Neural cell (in vitro differentiated cells): ENCODE results near the gene ESR1. TPM values are rescaled to one million over a fixed set of nuclear protein-coding genes. Genes with fewer than 3 reads are reported as not detected.

Experiments used
- H2AFZ ChIP-seq: fragments of 200-600, 300-800 bp; sonication (generic), shearing (Covaris generic); 2 replicates; pipeline ENCODE4 v1.6.0; 2014; ENCODE audit warnings: low read depth, mild to moderate bottlenecking, antibody characterized with exemption, low read length, moderate library complexity
- H3F3A ChIP-seq: fragments of 200-600 bp; shearing (Covaris generic); 2 replicates; pipeline ENCODE4 v1.6.1; 2016; ENCODE audit warnings: mild to moderate bottlenecking, moderate library complexity, mixed read lengths, antibody characterized with exemption, low read length; ENCODE audit not compliant: insufficient read depth, poor library complexity, severe bottlenecking
- H3K27ac ChIP-seq: fragments of 200-600, 300-800 bp; sonication (generic), shearing (Covaris generic); 2 replicates; pipeline ENCODE4 v1.5.1; 2014; ENCODE audit warnings: mild to moderate bottlenecking, low read length, moderate library complexity
- H3K27me3 ChIP-seq: fragments of 300-800, 200-600 bp; sonication (generic), shearing (Covaris generic); 2 replicates; pipeline ENCODE4 v1.6.0; 2014; ENCODE audit warnings: mild to moderate bottlenecking, low read depth, low read length, moderate library complexity; ENCODE audit not compliant: insufficient read depth
- H3K36me3 ChIP-seq: fragments of 300-800, 200-600 bp; sonication (generic), shearing (Covaris generic); 2 replicates; pipeline ENCODE4 v1.5.1; 2014; ENCODE audit warnings: mild to moderate bottlenecking, antibody characterized with exemption, low read length, moderate library complexity; ENCODE audit not compliant: insufficient read depth
- H3K4me2 ChIP-seq: fragments of 300-800, 200-600 bp; sonication (generic), shearing (Covaris generic); 2 replicates; pipeline ENCODE4 v1.6.0; 2014; ENCODE audit warnings: mild to moderate bottlenecking, low read length
- H3K4me3 ChIP-seq: fragments of 300-800, 200-600 bp; sonication (generic), shearing (Covaris generic); 2 replicates; pipeline ENCODE4 v1.5.1; 2014; ENCODE audit warnings: mild to moderate bottlenecking, low read length, moderate library complexity
- H3K79me2 ChIP-seq: fragments of 200-600 bp; shearing (Covaris generic); replicated peaks from 2 replicates; pipeline ENCODE4 v1.6.0; 2014; ENCODE audit warnings: mild to moderate bottlenecking, low read length, moderate library complexity; ENCODE audit not compliant: insufficient read depth
- H3K9ac ChIP-seq: fragments of 300-800, 200-600 bp; sonication (generic), shearing (Covaris generic); 2 replicates; pipeline ENCODE4 v1.6.1; 2016; ENCODE audit warnings: mild to moderate bottlenecking, low read length, mixed read lengths
- H3K9me2 ChIP-seq: fragments of 200-600 bp; shearing (Covaris generic); 2 replicates; pipeline ENCODE4 v1.6.1; 2016; ENCODE audit warnings: mild to moderate bottlenecking, low read length, mixed read lengths; ENCODE audit not compliant: insufficient read depth
- H3K9me3 ChIP-seq: fragments of 200-600, 300-800 bp; sonication (generic), shearing (Covaris generic); 2 replicates; pipeline ENCODE4 v1.6.1; 2016; ENCODE audit warnings: mild to moderate bottlenecking, mixed run types, low read length, moderate library complexity, mixed read lengths
- H4K20me1 ChIP-seq: fragments of 200-600 bp; shearing (Covaris generic); 2 replicates; pipeline ENCODE4 v1.6.1; 2016; ENCODE audit warnings: mild to moderate bottlenecking, mixed run types; ENCODE audit not compliant: insufficient read depth
- EP300 ChIP-seq: fragments of 450-650 bp; conservative IDR thresholded peaks from 2 replicates; pipeline ENCODE4 v1.6.1; 2014; ENCODE audit warnings: antibody characterized with exemption, mild to moderate bottlenecking, moderate library complexity; ENCODE audit not compliant: poor library complexity, severe bottlenecking
- EZH2 ChIP-seq: fragments of 200-600, 300-800 bp; shearing (Covaris generic), sonication (generic); IDR thresholded peaks from 2 replicates; pipeline ENCODE4 v1.6.1; 2014; ENCODE audit warnings: antibody characterized with exemption, low read length, borderline replicate concordance, mild to moderate bottlenecking; ENCODE audit not compliant: insufficient read depth, poor library complexity, severe bottlenecking
- MXI1 ChIP-seq: fragments of 450-650 bp; conservative IDR thresholded peaks from 2 replicates; pipeline ENCODE4 v1.6.1; 2014; ENCODE audit warnings: antibody characterized with exemption, mild to moderate bottlenecking; ENCODE audit not compliant: poor library complexity, severe bottlenecking
- POLR2AphosphoS5 ChIP-seq: IDR thresholded peaks from 2 replicates; pipeline ENCODE4 v1.6.1; 2012
- RAD21 ChIP-seq: fragments of 450-650 bp; conservative IDR thresholded peaks from 2 replicates; pipeline ENCODE4 v1.6.1; 2014; ENCODE audit warnings: antibody characterized with exemption, mild to moderate bottlenecking, moderate library complexity
- REST ChIP-seq: IDR thresholded peaks from 2 replicates; pipeline ENCODE4 v1.6.1; 2012; ENCODE audit warnings: borderline replicate concordance
- SMC3 ChIP-seq: fragments of 450-650 bp; conservative IDR thresholded peaks from 2 replicates; pipeline ENCODE4 v1.6.1; 2014; ENCODE audit warnings: antibody characterized with exemption, mild to moderate bottlenecking, moderate library complexity; ENCODE audit not compliant: poor library complexity
- TAF1 ChIP-seq: IDR thresholded peaks from 2 replicates; pipeline ENCODE4 v1.6.1; 2012; ENCODE audit warnings: low read depth
- polyA plus RNA-seq: library from polyadenylated mRNA; depleted of rRNA; stranded (reverse); fragments of >200 nt; gene quantifications from 2 replicates; pipeline ENCODE4 v1.2.3, GENCODE V29; 2014
- TF ChIP-seq, protein P1 (sequence below): fragments of 450-650 bp; IDR thresholded peaks from 2 replicates; pipeline ENCODE4 v1.5.1; 2014; ENCODE audit warnings: antibody characterized with exemption, mild to moderate bottlenecking, moderate library complexity; ENCODE audit not compliant: poor library complexity, severe bottlenecking

Gene ESR1
- polyA plus RNA-seq, 1 donor from 2014 or later = 0.14 TPM

- no peaks in the 10 kb centered on the region for H3F3A ChIP-seq
- no peaks in the 10 kb centered on the region for H3K27me3 ChIP-seq
- H3K9ac ChIP-seq = no peak overlapping the region
- H3K36me3 ChIP-seq = no peaks in the 10 kb centered on the region
- no peak overlapping the region for H3K4me2 ChIP-seq
- no peak overlapping the region for H3K4me3 ChIP-seq
- no peaks in the 10 kb centered on the region for H3K9me2 ChIP-seq
- no peaks in the 10 kb centered on the region for H3K79me2 ChIP-seq
- H3K27ac ChIP-seq = no peak overlapping the region
- H3K9me3 ChIP-seq = no peaks in the 10 kb centered on the region
- no peak overlapping the region for H2AFZ ChIP-seq
- TF ChIP-seq EZH2 (no peak), REST (no peak), MXI1 (no peak), TAF1 (no peak), RAD21 (no peak), EP300 (no peak), POLR2AphosphoS5 (no peak), SMC3 (no peak)
- TF ChIP-seq, protein P1, sequence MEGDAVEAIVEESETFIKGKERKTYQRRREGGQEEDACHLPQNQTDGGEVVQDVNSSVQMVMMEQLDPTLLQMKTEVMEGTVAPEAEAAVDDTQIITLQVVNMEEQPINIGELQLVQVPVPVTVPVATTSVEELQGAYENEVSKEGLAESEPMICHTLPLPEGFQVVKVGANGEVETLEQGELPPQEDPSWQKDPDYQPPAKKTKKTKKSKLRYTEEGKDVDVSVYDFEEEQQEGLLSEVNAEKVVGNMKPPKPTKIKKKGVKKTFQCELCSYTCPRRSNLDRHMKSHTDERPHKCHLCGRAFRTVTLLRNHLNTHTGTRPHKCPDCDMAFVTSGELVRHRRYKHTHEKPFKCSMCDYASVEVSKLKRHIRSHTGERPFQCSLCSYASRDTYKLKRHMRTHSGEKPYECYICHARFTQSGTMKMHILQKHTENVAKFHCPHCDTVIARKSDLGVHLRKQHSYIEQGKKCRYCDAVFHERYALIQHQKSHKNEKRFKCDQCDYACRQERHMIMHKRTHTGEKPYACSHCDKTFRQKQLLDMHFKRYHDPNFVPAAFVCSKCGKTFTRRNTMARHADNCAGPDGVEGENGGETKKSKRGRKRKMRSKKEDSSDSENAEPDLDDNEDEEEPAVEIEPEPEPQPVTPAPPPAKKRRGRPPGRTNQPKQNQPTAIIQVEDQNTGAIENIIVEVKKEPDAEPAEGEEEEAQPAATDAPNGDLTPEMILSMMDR = no peak
- no peaks in the 10 kb centered on the region for H4K20me1 ChIP-seq
Measured at GRCh38 chr6:151905072-151905471, 97.6 kb downstream of the ESR1 start.

DNA sequence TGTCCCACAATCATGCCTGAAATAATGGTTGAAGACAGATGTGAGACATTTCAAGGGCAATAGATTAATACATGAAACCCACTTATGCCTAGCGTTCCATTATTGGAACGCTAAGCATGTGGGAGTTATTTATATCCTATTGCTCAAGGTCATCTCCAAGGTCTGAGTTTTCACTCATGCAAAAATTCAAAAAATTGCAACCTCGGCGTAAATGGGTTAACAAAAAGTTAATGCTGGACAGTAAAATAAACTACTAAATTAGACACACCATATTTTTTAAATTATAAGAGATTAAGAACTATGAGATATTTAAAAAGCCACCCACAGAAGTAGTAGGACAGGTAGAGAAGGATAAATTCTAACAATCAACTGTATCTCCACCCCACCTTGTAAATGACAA is 98.4 kb downstream of the ESR1 start:
- Histone ChIP-seq H3K27ac (no peak overlapping the region), H3K27me3 (no peaks in the 10 kb centered on the region), H3K9me2 (no peaks in the 10 kb centered on the region), H3K79me2 (no peaks in the 10 kb centered on the region), H4K20me1 (no peaks in the 10 kb centered on the region), H2AFZ (no peak overlapping the region), H3K4me3 (no peak overlapping the region), H3K36me3 (no peaks in the 10 kb centered on the region), H3K4me2 (no peak overlapping the region), H3K9ac (no peak overlapping the region), H3F3A (no peaks in the 10 kb centered on the region), H3K9me3 (no peaks in the 10 kb centered on the region)
- no peak for TF ChIP-seq REST
- no peak for TF ChIP-seq EZH2
- TF ChIP-seq RAD21 = no peak
- no peak for TF ChIP-seq POLR2AphosphoS5
- no peak for TF ChIP-seq MXI1
- TF ChIP-seq SMC3 = no peak
- no peak for TF ChIP-seq EP300
- no peak for TF ChIP-seq TAF1
- TF ChIP-seq, protein P1 = no peak
